K562 (cell line): ENCODE results near the gene TBC1D1. TPM values are rescaled to one million over a fixed set of nuclear protein-coding genes. Genes with fewer than 3 reads are reported as not detected.

Source experiments
- polyA plus RNA-seq, 8 experiments: library from polyadenylated mRNA; depleted of rRNA in 4 of 8; stranded (reverse) in 5 of 8; unstranded in 3 of 8; fragments of >200 nt; fragmentation: Nextera tagmentation in 2 of 8; fragmentation: Illumina TruSeq in 1 of 8; extraction: Ambion mirVana in 2 of 8; extraction: Trizol in 1 of 8; gene quantifications; 2 replicates each; pipeline versions ENCODE4 v1.2.1 to v1.2.3, GENCODE V29; 2011 to 2014; ENCODE audit warnings: inconsistent platforms in 1 of 8, missing spikeins in 1 of 8
- total RNA-seq, 7 experiments: library from RNA; depleted of rRNA in 6 of 7; stranded (reverse); fragments of >200 nt in 6 of 7; fragmentation: Illumina TruSeq in 2 of 7; extraction: Trizol in 2 of 7; gene quantifications; 2 replicates each; pipeline versions ENCODE4 v1.2.1 to v1.2.3, GENCODE V29; 2011 to 2021; ENCODE audit warnings: low replicate concordance in 1 of 7
- TF ChIP-seq, protein P1 (sequence below): fragments of 450-650 bp; IDR thresholded peaks from 2 replicates; pipeline ENCODE4 v1.6.1; 2016; ENCODE audit warnings: low read depth

Gene TBC1D1
- total and polyA plus RNA-seq, 9 of the 15 experiments (the other 6 are each of a cell fraction or from before 2014, with no cell fraction given) = 0.59 to 14.2 (median 8.8) TPM

DNA sequence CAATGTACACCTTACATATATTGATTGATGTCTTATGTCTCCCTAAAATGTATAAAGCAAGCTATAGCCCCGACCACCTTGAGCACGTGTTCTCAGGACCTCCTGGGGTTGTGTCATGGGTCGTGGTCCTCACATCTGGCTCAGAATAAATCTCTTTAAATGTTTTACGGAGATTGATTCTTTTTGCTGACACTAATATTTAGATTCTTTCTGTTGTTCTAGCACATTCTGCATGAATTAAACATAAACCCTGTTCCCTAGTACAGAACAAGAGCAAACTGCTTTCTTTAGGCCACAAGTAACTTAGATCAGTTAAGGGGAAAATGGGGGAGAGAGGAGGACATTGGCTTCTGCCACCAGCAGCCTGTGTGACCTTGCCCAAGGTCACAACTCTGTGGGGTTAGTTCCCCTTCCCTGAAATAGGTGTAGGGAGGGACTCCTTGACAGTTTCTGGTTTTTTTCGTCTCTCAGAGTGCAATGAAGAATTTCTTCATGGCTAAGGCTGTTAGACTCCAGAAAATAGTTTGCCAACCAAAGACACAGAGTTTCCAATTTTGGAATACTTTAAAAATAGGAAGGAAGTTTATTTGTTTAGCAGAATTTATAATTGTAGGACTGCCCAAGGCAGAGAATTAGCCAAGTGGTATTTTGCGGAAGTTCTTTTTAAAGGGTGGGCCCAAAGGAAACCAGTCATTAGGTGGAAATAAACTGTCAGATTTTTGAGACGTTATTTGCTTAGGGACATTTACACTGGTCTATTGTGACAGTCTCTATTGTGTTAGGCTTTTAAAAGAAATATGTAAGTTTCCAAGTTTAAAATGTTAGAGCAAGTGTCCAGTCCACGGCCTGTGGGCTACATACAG lies 98.7 kb downstream of the TBC1D1 start (continued):
- TF ChIP-seq, protein P1, sequence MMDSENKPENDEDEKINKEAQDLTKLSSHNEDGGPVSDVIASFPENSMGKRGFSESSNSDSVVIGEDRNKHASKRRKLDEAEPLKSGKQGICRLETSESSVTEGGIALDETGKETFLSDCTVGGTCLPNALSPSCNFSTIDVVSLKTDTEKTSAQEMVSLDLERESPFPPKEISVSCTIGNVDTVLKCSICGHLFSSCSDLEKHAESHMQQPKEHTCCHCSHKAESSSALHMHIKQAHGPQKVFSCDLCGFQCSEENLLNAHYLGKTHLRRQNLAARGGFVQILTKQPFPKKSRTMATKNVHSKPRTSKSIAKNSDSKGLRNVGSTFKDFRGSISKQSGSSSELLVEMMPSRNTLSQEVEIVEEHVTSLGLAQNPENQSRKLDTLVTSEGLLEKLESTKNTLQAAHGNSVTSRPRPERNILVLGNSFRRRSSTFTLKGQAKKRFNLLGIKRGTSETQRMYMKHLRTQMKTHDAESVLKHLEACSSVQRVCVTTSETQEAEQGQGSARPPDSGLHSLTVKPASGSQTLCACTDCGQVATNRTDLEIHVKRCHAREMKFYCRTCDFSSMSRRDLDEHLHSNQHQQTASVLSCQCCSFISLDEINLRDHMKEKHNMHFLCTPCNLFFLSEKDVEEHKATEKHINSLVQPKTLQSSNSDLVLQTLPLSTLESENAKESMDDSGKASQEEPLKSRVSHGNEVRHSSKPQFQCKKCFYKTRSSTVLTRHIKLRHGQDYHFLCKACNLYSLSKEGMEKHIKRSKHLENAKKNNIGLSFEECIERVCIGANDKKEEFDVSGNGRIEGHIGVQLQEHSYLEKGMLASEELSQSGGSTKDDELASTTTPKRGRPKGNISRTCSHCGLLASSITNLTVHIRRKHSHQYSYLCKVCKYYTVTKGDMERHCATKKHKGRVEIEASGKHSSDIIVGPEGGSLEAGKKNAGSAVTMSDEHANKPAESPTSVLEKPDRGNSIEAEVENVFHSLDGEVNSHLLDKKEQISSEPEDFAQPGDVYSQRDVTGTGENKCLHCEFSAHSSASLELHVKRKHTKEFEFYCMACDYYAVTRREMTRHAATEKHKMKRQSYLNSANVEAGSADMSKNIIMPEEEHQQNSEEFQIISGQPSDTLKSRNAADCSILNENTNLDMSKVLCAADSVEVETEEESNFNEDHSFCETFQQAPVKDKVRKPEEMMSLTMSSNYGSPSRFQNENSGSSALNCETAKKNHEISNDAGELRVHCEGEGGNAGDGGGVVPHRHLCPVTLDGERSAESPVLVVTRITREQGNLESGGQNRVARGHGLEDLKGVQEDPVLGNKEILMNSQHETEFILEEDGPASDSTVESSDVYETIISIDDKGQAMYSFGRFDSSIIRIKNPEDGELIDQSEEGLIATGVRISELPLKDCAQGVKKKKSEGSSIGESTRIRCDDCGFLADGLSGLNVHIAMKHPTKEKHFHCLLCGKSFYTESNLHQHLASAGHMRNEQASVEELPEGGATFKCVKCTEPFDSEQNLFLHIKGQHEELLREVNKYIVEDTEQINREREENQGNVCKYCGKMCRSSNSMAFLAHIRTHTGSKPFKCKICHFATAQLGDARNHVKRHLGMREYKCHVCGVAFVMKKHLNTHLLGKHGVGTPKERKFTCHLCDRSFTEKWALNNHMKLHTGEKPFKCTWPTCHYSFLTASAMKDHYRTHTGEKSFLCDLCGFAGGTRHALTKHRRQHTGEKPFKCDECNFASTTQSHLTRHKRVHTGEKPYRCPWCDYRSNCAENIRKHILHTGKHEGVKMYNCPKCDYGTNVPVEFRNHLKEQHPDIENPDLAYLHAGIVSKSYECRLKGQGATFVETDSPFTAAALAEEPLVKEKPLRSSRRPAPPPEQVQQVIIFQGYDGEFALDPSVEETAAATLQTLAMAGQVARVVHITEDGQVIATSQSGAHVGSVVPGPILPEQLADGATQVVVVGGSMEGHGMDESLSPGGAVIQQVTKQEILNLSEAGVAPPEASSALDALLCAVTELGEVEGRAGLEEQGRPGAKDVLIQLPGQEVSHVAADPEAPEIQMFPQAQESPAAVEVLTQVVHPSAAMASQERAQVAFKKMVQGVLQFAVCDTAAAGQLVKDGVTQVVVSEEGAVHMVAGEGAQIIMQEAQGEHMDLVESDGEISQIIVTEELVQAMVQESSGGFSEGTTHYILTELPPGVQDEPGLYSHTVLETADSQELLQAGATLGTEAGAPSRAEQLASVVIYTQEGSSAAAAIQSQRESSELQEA = no peak
